Epithelial cell of proximal tubule (primary cell): ENCODE results near the gene TRMT10C. TPM values are rescaled to one million over a fixed set of nuclear protein-coding genes. Genes with fewer than 3 reads are reported as not detected.
A peak's percentile ranks its signal among the peaks of the same experiment; 100 is the strongest.

Experiments used
- DNase-seq: peaks from one replicate; pipeline ENCODE4 v3.0.0-alpha.2; 2011; ENCODE audit warnings: low read depth
- H3K4me3 ChIP-seq: 2 replicates; pipeline ENCODE4 v1.5.1; 2011; ENCODE audit warnings: low read depth, mild to moderate bottlenecking, low read length
- CTCF ChIP-seq: conservative IDR thresholded peaks from 2 replicates; pipeline ENCODE4 v1.5.1; 2012; ENCODE audit warnings: low read depth, mild to moderate bottlenecking, low read length
- total RNA-seq: library from RNA; depleted of rRNA; stranded (reverse); fragments of >200 nt; gene quantifications from 2 replicates; pipeline ENCODE4 v1.2.3, GENCODE V29; 2015

Gene TRMT10C
- total RNA-seq, 1 donor from 2014 or later, result 33.3 TPM

- H3K4me3 ChIP-seq, result peak within 1 kb of the TSS; percentile 90
- peak; percentile 95 for DNase-seq
- TF ChIP-seq CTCF, result peak; percentile 85
Observed at GRCh38 chr3:101573449-101574387, 12.1 kb downstream of the TRMT10C start, which contains the start of gene PCNP. TSS of gene PCNP (plus strand) at chr3:101574180. CDS start at chr3:101574216, 36 bp downstream.

GRCh38 chr3:101574388-101575112 lies 12.9 kb downstream of the TRMT10C start:
- DNase-seq, result no peak
- no peak for TF ChIP-seq CTCF
- H3K4me3 ChIP-seq, result peak overlapping the region; percentile 90

- no peak overlapping the region for H3K4me3 ChIP-seq
- no peak for TF ChIP-seq CTCF
- DNase-seq, result no peak
Observed at GRCh38 chr3:101577286-101577685, 15.6 kb downstream of the TRMT10C start.

- H3K4me3 ChIP-seq, result no peak overlapping the region
- no peak for TF ChIP-seq CTCF
- DNase-seq, result no peak
Observed at GRCh38 chr3:101588616-101589015, 26.9 kb downstream of the TRMT10C start.

GRCh38 chr3:101591071-101591470 lies 29.4 kb downstream of the TRMT10C start:
- DNase-seq, result no peak
- no peak overlapping the region for H3K4me3 ChIP-seq
- no peak for TF ChIP-seq CTCF

- TF ChIP-seq CTCF, result no peak
- no peak overlapping the region for H3K4me3 ChIP-seq
- DNase-seq, result no peak
Observed at GRCh38 chr3:101602731-101603130, 41.1 kb downstream of the TRMT10C start.
